Measurements from ENCODE around the gene CAMK2A.

CAMK2A gene

DNA sequence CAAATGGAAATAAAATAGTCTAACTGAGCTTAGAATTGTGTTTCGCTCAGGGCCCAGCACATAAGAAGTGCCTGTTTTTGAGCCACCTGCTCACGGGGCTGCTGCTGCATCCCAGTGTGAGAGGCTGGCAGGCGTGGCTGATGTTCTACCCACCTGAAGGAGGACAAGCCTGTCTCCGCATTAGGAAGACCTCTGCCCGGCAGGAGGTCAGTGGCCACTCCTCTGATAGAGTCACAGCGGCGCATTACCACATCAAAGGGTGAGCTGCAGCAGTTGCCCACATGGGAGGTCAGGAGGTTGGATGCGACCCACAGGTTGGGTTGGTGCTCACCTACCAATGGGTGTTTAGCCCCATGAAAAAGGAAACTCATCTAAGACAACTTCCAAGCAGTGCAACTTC, 103.4 kb downstream of the CAMK2A start:
- TF ChIP-seq, protein P1, sequence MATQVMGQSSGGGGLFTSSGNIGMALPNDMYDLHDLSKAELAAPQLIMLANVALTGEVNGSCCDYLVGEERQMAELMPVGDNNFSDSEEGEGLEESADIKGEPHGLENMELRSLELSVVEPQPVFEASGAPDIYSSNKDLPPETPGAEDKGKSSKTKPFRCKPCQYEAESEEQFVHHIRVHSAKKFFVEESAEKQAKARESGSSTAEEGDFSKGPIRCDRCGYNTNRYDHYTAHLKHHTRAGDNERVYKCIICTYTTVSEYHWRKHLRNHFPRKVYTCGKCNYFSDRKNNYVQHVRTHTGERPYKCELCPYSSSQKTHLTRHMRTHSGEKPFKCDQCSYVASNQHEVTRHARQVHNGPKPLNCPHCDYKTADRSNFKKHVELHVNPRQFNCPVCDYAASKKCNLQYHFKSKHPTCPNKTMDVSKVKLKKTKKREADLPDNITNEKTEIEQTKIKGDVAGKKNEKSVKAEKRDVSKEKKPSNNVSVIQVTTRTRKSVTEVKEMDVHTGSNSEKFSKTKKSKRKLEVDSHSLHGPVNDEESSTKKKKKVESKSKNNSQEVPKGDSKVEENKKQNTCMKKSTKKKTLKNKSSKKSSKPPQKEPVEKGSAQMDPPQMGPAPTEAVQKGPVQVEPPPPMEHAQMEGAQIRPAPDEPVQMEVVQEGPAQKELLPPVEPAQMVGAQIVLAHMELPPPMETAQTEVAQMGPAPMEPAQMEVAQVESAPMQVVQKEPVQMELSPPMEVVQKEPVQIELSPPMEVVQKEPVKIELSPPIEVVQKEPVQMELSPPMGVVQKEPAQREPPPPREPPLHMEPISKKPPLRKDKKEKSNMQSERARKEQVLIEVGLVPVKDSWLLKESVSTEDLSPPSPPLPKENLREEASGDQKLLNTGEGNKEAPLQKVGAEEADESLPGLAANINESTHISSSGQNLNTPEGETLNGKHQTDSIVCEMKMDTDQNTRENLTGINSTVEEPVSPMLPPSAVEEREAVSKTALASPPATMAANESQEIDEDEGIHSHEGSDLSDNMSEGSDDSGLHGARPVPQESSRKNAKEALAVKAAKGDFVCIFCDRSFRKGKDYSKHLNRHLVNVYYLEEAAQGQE (IDR thresholded peaks at IDR 0.05; ENCODE audit: insufficient read depth in 1 of 2, low read depth in 2 of 2, low read length in 2 of 2), result no peak
- TF ChIP-seq SIN3A (IDR thresholded peaks at IDR 0.05; ENCODE audit: borderline replicate concordance, insufficient read depth, low read length), result no peak
- TF ChIP-seq FOXP2 (optimal IDR thresholded peaks at IDR 0.05; ENCODE audit: borderline replicate concordance, extremely low read depth, extremely low read length, insufficient read depth), result no peak
- no peak for TF ChIP-seq TAF1 (IDR thresholded peaks at IDR 0.05; ENCODE audit: borderline replicate concordance, insufficient read depth, low read length)
- TF ChIP-seq POLR2AphosphoS5 (IDR thresholded peaks at IDR 0.05; ENCODE audit: low read depth, low read length), result no peak

DNA sequence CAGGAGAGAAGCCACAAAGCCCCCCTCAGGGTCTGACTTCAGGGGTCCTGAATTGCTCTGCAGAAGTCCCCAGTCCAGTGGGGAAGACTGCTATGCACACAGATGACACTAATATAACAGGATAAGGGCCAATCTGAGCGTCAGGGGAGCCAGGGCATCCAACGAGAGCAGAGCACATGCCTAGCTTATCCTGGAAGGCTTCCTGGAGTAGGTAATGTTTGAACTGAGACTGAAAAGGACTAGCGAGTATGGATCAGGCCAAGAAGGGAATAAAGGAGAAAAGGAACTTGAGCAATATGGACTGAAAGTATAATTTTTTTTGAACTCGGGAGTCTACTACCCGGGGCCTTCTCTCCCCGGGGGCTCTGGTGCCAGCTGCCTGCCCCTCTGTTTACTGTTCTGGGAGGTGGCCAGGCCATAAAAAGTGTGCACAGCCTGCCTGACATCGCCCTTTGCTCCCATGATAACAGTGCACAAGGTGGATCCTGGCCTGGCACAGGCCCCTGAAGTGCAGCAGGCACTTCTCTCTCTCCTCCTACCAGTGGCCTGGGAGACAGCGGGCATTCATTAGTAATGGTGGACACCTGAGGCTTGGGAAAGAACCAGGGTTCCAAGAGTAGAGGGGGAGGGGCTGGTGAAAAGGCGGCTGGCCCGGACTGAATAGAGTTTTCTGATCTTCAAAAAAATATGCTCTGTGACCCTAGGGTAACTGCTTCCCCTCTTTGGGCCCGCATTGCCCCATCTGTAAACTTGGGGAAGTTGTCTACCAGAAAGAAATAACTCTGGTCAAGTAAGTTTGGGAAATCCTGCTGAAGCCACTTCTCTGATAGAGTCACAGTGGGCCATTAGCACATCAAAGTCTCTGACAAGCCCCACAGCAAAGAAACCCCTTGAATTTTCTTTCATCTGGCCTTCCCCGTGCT, 104.3 kb downstream of the CAMK2A start:
- TF ChIP-seq SIN3A (IDR thresholded peaks at IDR 0.05; ENCODE audit: borderline replicate concordance, insufficient read depth, low read length) (no peak), TAF1 (IDR thresholded peaks at IDR 0.05; ENCODE audit: borderline replicate concordance, insufficient read depth, low read length) (no peak), POLR2AphosphoS5 (IDR thresholded peaks at IDR 0.05; ENCODE audit: low read depth, low read length) (no peak), FOXP2 (optimal IDR thresholded peaks at IDR 0.05; ENCODE audit: borderline replicate concordance, extremely low read depth, extremely low read length, insufficient read depth) (no peak)
- TF ChIP-seq, protein P1 (IDR thresholded peaks at IDR 0.05; ENCODE audit: insufficient read depth in 1 of 2, low read depth in 2 of 2, low read length in 2 of 2), result no peak

DNA sequence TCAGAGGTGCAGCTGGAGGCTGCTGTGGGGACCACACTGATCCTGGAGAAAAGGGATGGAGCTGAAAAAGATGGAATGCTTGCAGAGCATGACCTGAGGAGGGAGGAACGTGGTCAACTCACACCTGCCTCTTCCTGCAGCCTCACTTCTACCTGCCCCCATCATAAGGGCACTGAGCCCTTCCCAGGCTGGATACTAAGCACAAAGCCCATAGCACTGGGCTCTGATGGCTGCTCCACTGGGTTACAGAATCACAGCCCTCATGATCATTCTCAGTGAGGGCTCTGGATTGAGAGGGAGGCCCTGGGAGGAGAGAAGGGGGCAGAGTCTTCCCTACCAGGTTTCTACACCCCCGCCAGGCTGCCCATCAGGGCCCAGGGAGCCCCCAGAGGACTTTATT, 105.6 kb downstream of the CAMK2A start:
- TF ChIP-seq SIN3A (IDR thresholded peaks at IDR 0.05; ENCODE audit: borderline replicate concordance, insufficient read depth, low read length) (no peak), TAF1 (IDR thresholded peaks at IDR 0.05; ENCODE audit: borderline replicate concordance, insufficient read depth, low read length) (no peak)

DNA sequence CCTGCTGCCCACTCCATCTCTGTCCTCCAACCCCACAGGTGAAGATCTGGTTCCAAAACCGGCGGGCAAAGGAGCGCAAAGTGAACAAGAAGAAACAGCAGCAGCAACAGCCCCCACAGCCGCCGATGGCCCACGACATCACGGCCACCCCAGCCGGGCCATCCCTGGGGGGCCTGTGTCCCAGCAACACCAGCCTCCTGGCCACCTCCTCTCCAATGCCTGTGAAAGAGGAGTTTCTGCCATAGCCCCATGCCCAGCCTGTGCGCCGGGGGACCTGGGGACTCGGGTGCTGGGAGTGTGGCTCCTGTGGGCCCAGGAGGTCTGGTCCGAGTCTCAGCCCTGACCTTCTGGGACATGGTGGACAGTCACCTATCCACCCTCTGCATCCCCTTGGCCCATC, 106.1 kb downstream of the CAMK2A start:
- TF ChIP-seq TAF1 (IDR thresholded peaks at IDR 0.05; ENCODE audit: borderline replicate concordance, insufficient read depth, low read length), result no peak
- no peak for TF ChIP-seq FOXP2 (optimal IDR thresholded peaks at IDR 0.05; ENCODE audit: borderline replicate concordance, extremely low read depth, extremely low read length, insufficient read depth)

DNA sequence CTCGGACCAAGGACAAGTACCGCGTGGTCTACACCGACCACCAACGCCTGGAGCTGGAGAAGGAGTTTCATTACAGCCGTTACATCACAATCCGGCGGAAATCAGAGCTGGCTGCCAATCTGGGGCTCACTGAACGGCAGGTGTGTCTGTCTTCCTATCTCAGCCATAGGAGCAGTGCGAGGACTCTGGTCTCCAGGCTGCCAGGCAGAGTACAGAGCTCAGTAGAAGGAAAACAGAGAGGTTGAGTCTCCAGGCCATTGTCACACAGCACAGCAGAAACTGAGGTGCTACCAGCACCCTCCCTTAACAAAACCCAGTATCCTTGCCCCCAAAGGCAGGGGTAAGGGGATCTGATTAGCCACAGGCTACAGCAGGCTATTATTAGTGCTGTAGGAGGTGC, 106.8 kb downstream of the CAMK2A start:
- TF ChIP-seq FOXP2 (optimal IDR thresholded peaks at IDR 0.05; ENCODE audit: borderline replicate concordance, extremely low read depth, extremely low read length, insufficient read depth) (no peak), TAF1 (IDR thresholded peaks at IDR 0.05; ENCODE audit: borderline replicate concordance, insufficient read depth, low read length) (no peak), POLR2AphosphoS5 (IDR thresholded peaks at IDR 0.05; ENCODE audit: low read depth, low read length) (no peak), SIN3A (IDR thresholded peaks at IDR 0.05; ENCODE audit: borderline replicate concordance, insufficient read depth, low read length) (no peak)
- TF ChIP-seq, protein P1 (IDR thresholded peaks at IDR 0.05; ENCODE audit: insufficient read depth in 1 of 2, low read depth in 2 of 2, low read length in 2 of 2), result no peak

Measured in PFSK-1 (cell line).